Gastrocnemius medialis (tissue), 4 donors: ENCODE results near the gene CCL15.

Experiments used
- CTCF ChIP-seq, 5 experiments: fragments of 450-650 bp in 3 of 5; fragments of 200-600 bp in 2 of 5; sonication (generic) in 2 of 5; IDR thresholded peaks in 4 of 5; conservative IDR thresholded peaks in 1 of 5; 1 replicate in 4 of 5; 2 replicates in 1 of 5; pipeline ENCODE4 v1.5.1; 2016 to 2019; ENCODE audit warnings: antibody characterized with exemption in 5 of 5, mild to moderate bottlenecking in 3 of 5, moderate library complexity in 3 of 5
- POLR2A ChIP-seq, 2 donors: fragments of 450-650 bp; IDR thresholded peaks; one replicate each; pipeline ENCODE4 v1.6.1; 2017; ENCODE audit warnings: antibody characterized with exemption in 2 of 2, mild to moderate bottlenecking in 2 of 2, moderate library complexity in 2 of 2

GRCh38 chr17:35981246-35981645 is 20.1 kb downstream of the CCL15 start, which contains the start of gene CCL16:
- TF ChIP-seq CTCF (IDR thresholded peaks at IDR 0.05 in 4 of 5, conservative IDR thresholded peaks at IDR 0.05 in 1 of 5) (no peak), POLR2A (IDR thresholded peaks at IDR 0.05) (no peak)
